MM.1S (cell line): ENCODE measurements around the gene FOS.

Experiments used
- DNase-seq: peaks from one replicate; pipeline ENCODE4 v3.0.0-alpha.2; 2015
- H2AFZ ChIP-seq: fragments of 300-600 bp; sonication (generic); 2 replicates; pipeline ENCODE4 v1.6.0; 2016; ENCODE audit warnings: antibody characterized with exemption, low read length
- H3F3A ChIP-seq: fragments of 300-600 bp; sonication (generic); 2 replicates; pipeline ENCODE4 v1.6.1; 2016; ENCODE audit warnings: mild to moderate bottlenecking, antibody characterized with exemption, low read length, moderate library complexity, mixed read lengths; ENCODE audit not compliant: insufficient read depth
- H3K27ac ChIP-seq: fragments of 300-600 bp; sonication (generic); 2 replicates; pipeline ENCODE4 v1.5.1; 2016; ENCODE audit warnings: mild to moderate bottlenecking, low read length
- H3K27me3 ChIP-seq: fragments of 300-600 bp; sonication (generic); replicated peaks from 2 replicates; pipeline ENCODE4 v1.6.0; 2016; ENCODE audit warnings: low read length; ENCODE audit not compliant: insufficient read depth
- H3K36me3 ChIP-seq: fragments of 300-600 bp; sonication (generic); replicated peaks from 2 replicates; pipeline ENCODE4 v1.6.1; 2016; ENCODE audit warnings: mild to moderate bottlenecking, low read length, mixed read lengths; ENCODE audit not compliant: insufficient read depth
- H3K4me1 ChIP-seq: fragments of 300-600 bp; sonication (generic); 2 replicates; pipeline ENCODE4 v1.6.1; 2016; ENCODE audit warnings: low read length, mixed read lengths
- H3K4me2 ChIP-seq: fragments of 300-600 bp; sonication (generic); 2 replicates; pipeline ENCODE4 v1.6.0; 2016; ENCODE audit warnings: low read depth, low read length
- H3K4me3 ChIP-seq: fragments of 300-600 bp; sonication (generic); 2 replicates; pipeline ENCODE4 v1.5.1; 2016; ENCODE audit warnings: low read length, mixed read lengths
- H3K79me2 ChIP-seq: fragments of 300-600 bp; sonication (generic); 2 replicates; pipeline ENCODE4 v1.6.1; 2016; ENCODE audit warnings: mixed run types, low read length, mixed read lengths
- H3K9ac ChIP-seq: fragments of 300-600 bp; sonication (generic); 2 replicates; pipeline ENCODE4 v1.6.1; 2016; ENCODE audit warnings: low read length, mixed read lengths
- H3K9me2 ChIP-seq: fragments of 300-600 bp; sonication (generic); replicated peaks from 2 replicates; pipeline ENCODE4 v1.6.1; 2016; ENCODE audit warnings: mild to moderate bottlenecking, low read length, mixed read lengths; ENCODE audit not compliant: insufficient read depth
- H3K9me3 ChIP-seq: fragments of 300-600 bp; sonication (generic); replicated peaks from 2 replicates; pipeline ENCODE4 v1.6.1; 2016; ENCODE audit warnings: mild to moderate bottlenecking, low read length, mixed read lengths; ENCODE audit not compliant: insufficient read depth
- H4K20me1 ChIP-seq: fragments of 300-600 bp; sonication (generic); 2 replicates; pipeline ENCODE4 v1.6.1; 2016; ENCODE audit warnings: mild to moderate bottlenecking, low read length, moderate library complexity, mixed read lengths; ENCODE audit not compliant: insufficient read depth
- CTCF ChIP-seq: fragments of 300-600 bp; sonication (generic); IDR thresholded peaks from 2 replicates; pipeline ENCODE4 v1.5.1; 2016; ENCODE audit warnings: antibody characterized with exemption, low read length, mixed read lengths
- EZH2 ChIP-seq: fragments of 300-600 bp; sonication (generic); optimal IDR thresholded peaks from 2 replicates; pipeline ENCODE3; 2017; ENCODE audit warnings: low read depth, mild to moderate bottlenecking, antibody characterized with exemption, low read length, mixed read lengths
- EZH2phosphoT487 ChIP-seq: fragments of 300-600 bp; sonication (generic); IDR thresholded peaks from 2 replicates; pipeline ENCODE4 v1.6.1; 2018; ENCODE audit warnings: antibody characterized with exemption, low read length

FOS gene

GRCh38 chr14:75280291-75280830 lies 1.7 kb downstream of the FOS start:
- peaks cover 2% of the 10 kb centered on the region; the same call in 1 of the 2 replicates for H3K4me1 ChIP-seq
- H3K36me3 ChIP-seq = no peaks in the 10 kb centered on the region
- no peaks in the 10 kb centered on the region for H3K79me2 ChIP-seq
- H2AFZ ChIP-seq = no peak overlapping the region
- H3K9me2 ChIP-seq = no peaks in the 10 kb centered on the region
- no peak overlapping the region for H3K27ac ChIP-seq
- TF ChIP-seq EZH2 = no peak
- no peak for TF ChIP-seq EZH2phosphoT487
- no peak for TF ChIP-seq CTCF
- H3K9ac ChIP-seq = peak overlapping the region; percentile 92; the same call in 1 of the 2 replicates
- DNase-seq = no peak
- H3K9me3 ChIP-seq = no peaks in the 10 kb centered on the region
- H3K27me3 ChIP-seq = no peaks in the 10 kb centered on the region
- 0 out of 2 replicates have a peak, but pooled peaks cover 6% of the 10 kb centered on the region for H3F3A ChIP-seq
- H3K4me3 ChIP-seq = no peak overlapping the region
- no peak overlapping the region for H3K4me2 ChIP-seq
- no peaks in the 10 kb centered on the region for H4K20me1 ChIP-seq

- 0 out of 2 replicates have a peak, but pooled peaks cover 6% of the 10 kb centered on the region for H3F3A ChIP-seq
- H3K9me3 ChIP-seq = no peaks in the 10 kb centered on the region
- no peaks in the 10 kb centered on the region for H3K79me2 ChIP-seq
- H2AFZ ChIP-seq = no peak overlapping the region
- H3K4me2 ChIP-seq = no peak overlapping the region
- H3K9ac ChIP-seq = no peak overlapping the region
- no peaks in the 10 kb centered on the region for H3K36me3 ChIP-seq
- no peaks in the 10 kb centered on the region for H4K20me1 ChIP-seq
- no peak overlapping the region for H3K27ac ChIP-seq
- no peaks in the 10 kb centered on the region for H3K4me1 ChIP-seq
- H3K27me3 ChIP-seq = no peaks in the 10 kb centered on the region
- TF ChIP-seq EZH2 (no peak), CTCF (no peak), EZH2phosphoT487 (no peak)
- no peak for DNase-seq
- no peaks in the 10 kb centered on the region for H3K9me2 ChIP-seq
- H3K4me3 ChIP-seq = no peak overlapping the region
These were observed 2.4 kb downstream of the FOS start for GRCh38 chr14:75280831-75281653.

- no peaks in the 10 kb centered on the region for H3K4me1 ChIP-seq
- H3K27me3 ChIP-seq = no peaks in the 10 kb centered on the region
- no peaks in the 10 kb centered on the region for H3K9me2 ChIP-seq
- H3K9ac ChIP-seq = no peak overlapping the region
- H3K27ac ChIP-seq = no peak overlapping the region
- no peak overlapping the region for H3K4me3 ChIP-seq
- H2AFZ ChIP-seq = no peak overlapping the region
- H3K9me3 ChIP-seq = no peaks in the 10 kb centered on the region
- no peak overlapping the region for H3K4me2 ChIP-seq
- no peaks in the 10 kb centered on the region for H3K79me2 ChIP-seq
- 0 out of 2 replicates have a peak, but pooled peaks cover 6% of the 10 kb centered on the region for H3F3A ChIP-seq
- TF ChIP-seq EZH2 (no peak), CTCF (no peak), EZH2phosphoT487 (no peak)
- no peak for DNase-seq
- H4K20me1 ChIP-seq = no peaks in the 10 kb centered on the region
- no peaks in the 10 kb centered on the region for H3K36me3 ChIP-seq
These were observed 3.0 kb downstream of the FOS start for GRCh38 chr14:75281654-75282019.
